GM12878 (cell line): Measurements from ENCODE around the gene RNF41. TPM values are rescaled to one million over a fixed set of nuclear protein-coding genes. Genes with fewer than 3 reads are reported as not detected.

Experiments
- ATAC-seq: fragments of 200-7000 bp; cut with Tn5 transposase; 3 replicates; pipeline ENCODE4 v1.9.1; 2020; ENCODE audit warnings: mild to moderate bottlenecking, moderate library complexity
- BruUV-seq: library from RNA; stranded (reverse); fragments of 400-500 nt; replicated peaks from 2 replicates; lab custom pipeline; 2021; lab: Mats Ljungman, UMichigan
- CTCF ChIA-PET: fragments of 300-600 bp; sonication (Branson Sonifier 250); formaldehyde crosslinking; extraction: SDS; loops from one replicate; lab custom pipeline; 2021; ENCODE audit warnings: inconsistent platforms; lab: Yijun Ruan, JAX
- POLR2A ChIA-PET: fragments of 350-600 bp; formaldehyde crosslinking; extraction: SDS; loops from one replicate; lab custom pipeline; 2021; ENCODE audit warnings: inconsistent platforms; lab: Charles Lee
- RAD21 ChIA-PET: fragments of 300-600 bp; sonication (Branson Sonifier 250); formaldehyde crosslinking; loops from one replicate; lab custom pipeline; 2023; ENCODE audit warnings: antibody characterized with exemption; ENCODE audit not compliant: unreplicated experiment; lab: Charles Lee
- SMC1A ChIA-PET: fragments of 300-600 bp; sonication (Branson Sonifier 250); formaldehyde crosslinking; loops from one replicate; lab custom pipeline; 2023; ENCODE audit not compliant: unreplicated experiment, uncharacterized antibody; lab: Charles Lee
- DNase-seq: peaks from one replicate; pipeline ENCODE4 v3.0.0-alpha.2; 2011; ENCODE audit warnings: low read depth, low spot score
- FAIRE-seq: peaks from 3 replicates; lab custom pipeline; 2011; peaks lifted over from hg19 to GRCh38; lab: Jason Lieb, UNC
- H2AFZ ChIP-seq: 2 replicates; pipeline ENCODE4 v1.6.0; 2011; ENCODE audit warnings: low read depth, low read length, control low read depth; ENCODE audit not compliant: control insufficient read depth
- H3K27ac ChIP-seq: 2 replicates; pipeline ENCODE4 v1.5.1; 2011; ENCODE audit warnings: control low read depth; ENCODE audit not compliant: control insufficient read depth, insufficient read depth
- H3K27me3 ChIP-seq, 2 experiments: replicated peaks in 1 of 2; 2 replicates each; pipeline versions ENCODE4 v1.6.0 to v1.6.1; 2011; ENCODE audit warnings: low read length in 1 of 2; ENCODE audit not compliant: control insufficient read depth in 2 of 2, insufficient read depth in 2 of 2
- H3K36me3 ChIP-seq, 2 experiments: 2 replicates each; pipeline ENCODE4 v1.5.1; 2011; ENCODE audit warnings: low read length in 1 of 2; ENCODE audit not compliant: control insufficient read depth in 2 of 2, insufficient read depth in 2 of 2
- H3K4me1 ChIP-seq: 2 replicates; pipeline ENCODE4 v1.6.1; 2011; ENCODE audit warnings: mild to moderate bottlenecking, low read length, moderate library complexity, mixed read lengths; ENCODE audit not compliant: control insufficient read depth, insufficient read depth
- H3K4me2 ChIP-seq: 2 replicates; pipeline ENCODE4 v1.6.0; 2011; ENCODE audit warnings: control low read depth; ENCODE audit not compliant: control insufficient read depth, insufficient read depth
- H3K4me3 ChIP-seq: fragments of 200-600 bp; sonication (generic); 2 replicates; pipeline ENCODE4 v1.5.1; 2016
- H3K79me2 ChIP-seq: 2 replicates; pipeline ENCODE4 v1.6.0; 2011; ENCODE audit warnings: low read length; ENCODE audit not compliant: control insufficient read depth, insufficient read depth
- H3K9ac ChIP-seq: 2 replicates; pipeline ENCODE4 v1.8.0; 2011; ENCODE audit warnings: low read length, control low read depth, mixed read lengths; ENCODE audit not compliant: control insufficient read depth, insufficient read depth
- H3K9me3 ChIP-seq: replicated peaks from 3 replicates; pipeline ENCODE4 v1.5.1; 2011; ENCODE audit warnings: mild to moderate bottlenecking, low read length; ENCODE audit not compliant: control insufficient read depth, insufficient read depth
- H4K20me1 ChIP-seq: 2 replicates; pipeline ENCODE4 v1.6.0; 2011; ENCODE audit not compliant: control insufficient read depth, insufficient read depth
- BCL11A ChIP-seq: IDR thresholded peaks from 2 replicates; pipeline ENCODE4 v1.6.1; 2011; ENCODE audit warnings: low read depth, low read length
- CREM ChIP-seq: IDR thresholded peaks from 2 replicates; pipeline ENCODE4 v1.6.1; 2014; ENCODE audit warnings: antibody characterized with exemption, low read depth
- FOXM1 ChIP-seq: IDR thresholded peaks from 2 replicates; pipeline ENCODE4 v1.6.1; 2012; ENCODE audit warnings: low read depth, mild to moderate bottlenecking, inconsistent platforms, low read length, moderate library complexity
- NBN ChIP-seq: fragments of 450-650 bp; IDR thresholded peaks from 2 replicates; pipeline ENCODE4 v1.6.1; 2016
- POLR2A ChIP-seq: IDR thresholded peaks from 2 replicates; pipeline ENCODE4 v1.6.1; 2011; ENCODE audit warnings: low read depth, mild to moderate bottlenecking, low read length
- RAD21 ChIP-seq: IDR thresholded peaks from 2 replicates; pipeline ENCODE4 v1.6.1; 2011; ENCODE audit warnings: mild to moderate bottlenecking, low read depth, low read length, moderate library complexity; ENCODE audit not compliant: insufficient read depth
- SIN3A ChIP-seq: IDR thresholded peaks from 2 replicates; pipeline ENCODE4 v1.6.1; 2012; ENCODE audit warnings: low read depth, low read length, improper control_type of control experiment
- WRNIP1 ChIP-seq: IDR thresholded peaks from 2 replicates; pipeline ENCODE4 v1.6.1; 2011; ENCODE audit warnings: low read depth, low read length, improper control_type of control experiment, borderline replicate concordance
- ZNF384 ChIP-seq: IDR thresholded peaks from 2 replicates; pipeline ENCODE4 v1.6.1; 2012; ENCODE audit warnings: low read depth, mild to moderate bottlenecking, low read length, improper control_type of control experiment, borderline replicate concordance
- ZSCAN29 ChIP-seq: fragments of 450-650 bp; IDR thresholded peaks from 2 replicates; pipeline ENCODE4 v1.6.1; 2017; ENCODE audit warnings: mild to moderate bottlenecking, moderate library complexity
- ZZZ3 ChIP-seq: IDR thresholded peaks from 2 replicates; pipeline ENCODE4 v1.6.1; 2011; ENCODE audit warnings: low read depth; ENCODE audit not compliant: control insufficient read depth, insufficient read length
- WGBS: methylation state at CpG from one replicate; pipeline ENCODE4 v1.1.6; 2016; ENCODE audit warnings: low lambda C conversion rate; ENCODE audit not compliant: insufficient replicate concordance, insufficient coverage; ENCODE audit errors: missing lambda C conversion rate; 5-methylcytosine and 5-hydroxymethylcytosine counted together
- in situ Hi-C: fragments of 300-500 bp; cut with MboI; formaldehyde crosslinking; loops from 9 replicates; pipeline ENCODE4 v1.14.3; 2018; ENCODE audit warnings: mixed read lengths
- intact Hi-C: fragments of 100-400 bp; cut with micrococcal nuclease; formaldehyde crosslinking; loops from one replicate; pipeline ENCODE4 v1.14.2; 2022; ENCODE audit not compliant: unreplicated experiment
- polyA plus RNA-seq, 11 experiments: library from polyadenylated mRNA; depleted of rRNA in 4 of 11; unstranded in 6 of 11; stranded (reverse) in 5 of 11; fragments of >200 nt; fragmentation: Nextera tagmentation in 4 of 11; fragmentation: Illumina TruSeq in 1 of 11; extraction: Ambion mirVana in 4 of 11; extraction: Trizol in 1 of 11; gene quantifications; 1 replicate in 1 of 11; 2 replicates in 10 of 11; pipeline versions ENCODE4 v1.2.1 to v1.2.3, GENCODE V29; 2011 to 2016; ENCODE audit warnings: inconsistent platforms in 2 of 11, missing spikeins in 2 of 11, low read depth in 1 of 11
- total RNA-seq, 4 experiments: library from RNA; depleted of rRNA in 3 of 4; stranded (reverse); fragments of >200 nt in 3 of 4; fragmentation: Illumina TruSeq in 1 of 4; extraction: Trizol in 1 of 4; gene quantifications; 2 replicates each; pipeline versions ENCODE4 v1.2.1 to v1.2.3, GENCODE V29; 2013 to 2021
- TF ChIP-seq, protein P1 (sequence below): fragments of 450-650 bp; IDR thresholded peaks from 2 replicates; pipeline ENCODE4 v1.6.1; 2017; ENCODE audit warnings: antibody characterized with exemption, mild to moderate bottlenecking, moderate library complexity
- TF ChIP-seq, protein P2 (sequence below): IDR thresholded peaks from 2 replicates; pipeline ENCODE4 v1.6.1; 2011; ENCODE audit warnings: borderline replicate concordance, low read depth, mild to moderate bottlenecking, moderate library complexity, mixed read lengths, low read length; ENCODE audit not compliant: insufficient read depth; ENCODE audit errors: extremely low read length
- TF ChIP-seq, protein P3 (sequence below), 3 experiments: IDR thresholded peaks in 2 of 3; conservative IDR thresholded peaks in 1 of 3; 2 replicates each; pipeline ENCODE4 v1.5.1; 2011; ENCODE audit warnings: low read depth in 3 of 3, low read length in 3 of 3, mild to moderate bottlenecking in 3 of 3, control low read depth in 2 of 3, moderate library complexity in 2 of 3, inconsistent platforms in 1 of 3, mixed read lengths in 1 of 3; ENCODE audit not compliant: control insufficient read depth in 2 of 3, insufficient read depth in 1 of 3; ENCODE audit errors: extremely low read depth in 1 of 3
- TF ChIP-seq, protein P4 (sequence below): fragments of 450-650 bp; IDR thresholded peaks from 2 replicates; pipeline ENCODE4 v1.6.1; 2017; ENCODE audit warnings: mild to moderate bottlenecking

RNF41 gene
- total and polyA plus RNA-seq, 10 of the 15 experiments (the other 5 are each of a cell fraction or from before 2014, with no cell fraction given) = 11.1 to 47.8 (median 30.6) TPM

DNA sequence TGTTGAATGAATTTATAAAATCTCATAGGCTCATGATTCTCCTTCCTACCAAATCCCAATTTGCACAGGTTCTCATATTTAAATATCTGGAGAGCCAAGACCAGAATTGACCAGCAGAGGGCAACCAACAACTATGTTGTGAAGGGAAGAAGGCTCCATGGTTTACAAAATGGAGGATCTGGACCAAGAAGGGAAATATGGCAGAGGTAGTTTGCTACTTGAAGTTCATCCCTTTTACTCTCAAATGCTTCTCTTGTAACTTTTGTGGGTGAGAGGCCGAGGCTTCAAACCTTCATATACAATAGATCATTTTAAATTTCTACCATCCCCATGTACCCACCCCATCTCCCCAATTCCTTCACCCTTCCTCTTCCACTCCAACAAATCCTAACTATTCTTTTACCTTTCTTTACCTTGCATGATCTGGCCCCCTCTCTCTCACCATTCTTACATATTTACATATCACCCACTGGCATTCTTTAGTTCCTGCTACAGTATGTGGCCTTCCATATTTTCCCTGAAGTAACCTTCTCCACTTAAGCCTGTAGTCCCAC is 28.6 kb downstream of the RNF41 start:
- H3K9me3 ChIP-seq = no peaks in the 10 kb centered on the region
- H3K4me1 ChIP-seq = no peaks in the 10 kb centered on the region
- peak; percentile 36 for ATAC-seq
- FAIRE-seq = peak; percentile 80
- TSS peak; percentile 67 for BruUV-seq
- in situ Hi-C loops = loop anchor here (5.0 kb wide), 1 partner anchor 274 kb away; the partner anchor contains the start of gene SPRYD4
- ChIA-PET CTCF (interaction anchor here (0.7 to 8.9 kb wide), 19 partner anchors 11 to 457 kb away, joined by 3 to 129 read pairs (median 5); partner anchors contain the start of genes ANKRD52, COQ10A, ESYT1 and RNF41), RAD21 (interaction anchor here (0.8 to 1.6 kb wide), 3 partner anchors 29 to 271 kb away, joined by 4 to 9 read pairs (median 4); partner anchors contain the start of genes ESYT1 and RNF41), SMC1A (interaction anchor here (1.0 to 6.2 kb wide), 6 partner anchors 14 to 303 kb away, joined by 3 to 68 read pairs (median 8); partner anchors contain the start of genes ESYT1 and RNF41), POLR2A (interaction anchor here (0.5 to 7.7 kb wide), 3 partner anchors 29 to 286 kb away, joined by 3 to 68 read pairs (median 4); partner anchors contain the start of genes RNF41 and ZC3H10)
- peak overlapping the region; percentile 94 for H2AFZ ChIP-seq
- intact Hi-C loops = loop anchor here (1.0 to 10.0 kb wide), 6 partner anchors 31 to 402 kb away; partner anchors contain the start of genes CS and NABP2
- H3K27ac ChIP-seq = 0 out of 2 replicates have a peak overlapping the region, but pooled peaks have one; percentile 11
- no peak overlapping the region for H3K9ac ChIP-seq
- 0% methylated on average over 1 of the region's 1 CpG for WGBS
- peak overlapping the region; percentile 64; the same call in 1 of the 2 replicates for H3K4me2 ChIP-seq
- peaks cover 11% of the 10 kb centered on the region for H3K79me2 ChIP-seq
- H4K20me1 ChIP-seq = no peaks in the 10 kb centered on the region
- peak; percentile 58 for DNase-seq
- no peaks in the 10 kb centered on the region for H3K36me3 ChIP-seq
- H3K27me3 ChIP-seq = no peaks in the 10 kb centered on the region
- H3K4me3 ChIP-seq = no peak overlapping the region
- TF ChIP-seq ZNF384 (no peak), SIN3A (no peak), NBN (peak; percentile 41; the same call in 1 of the 2 replicates), BCL11A (no peak), POLR2A (no peak), WRNIP1 (no peak), FOXM1 (no peak), CREM (no peak), RAD21 (peak; percentile 96), ZSCAN29 (no peak), ZZZ3 (no peak)
- TF ChIP-seq, protein P1, sequence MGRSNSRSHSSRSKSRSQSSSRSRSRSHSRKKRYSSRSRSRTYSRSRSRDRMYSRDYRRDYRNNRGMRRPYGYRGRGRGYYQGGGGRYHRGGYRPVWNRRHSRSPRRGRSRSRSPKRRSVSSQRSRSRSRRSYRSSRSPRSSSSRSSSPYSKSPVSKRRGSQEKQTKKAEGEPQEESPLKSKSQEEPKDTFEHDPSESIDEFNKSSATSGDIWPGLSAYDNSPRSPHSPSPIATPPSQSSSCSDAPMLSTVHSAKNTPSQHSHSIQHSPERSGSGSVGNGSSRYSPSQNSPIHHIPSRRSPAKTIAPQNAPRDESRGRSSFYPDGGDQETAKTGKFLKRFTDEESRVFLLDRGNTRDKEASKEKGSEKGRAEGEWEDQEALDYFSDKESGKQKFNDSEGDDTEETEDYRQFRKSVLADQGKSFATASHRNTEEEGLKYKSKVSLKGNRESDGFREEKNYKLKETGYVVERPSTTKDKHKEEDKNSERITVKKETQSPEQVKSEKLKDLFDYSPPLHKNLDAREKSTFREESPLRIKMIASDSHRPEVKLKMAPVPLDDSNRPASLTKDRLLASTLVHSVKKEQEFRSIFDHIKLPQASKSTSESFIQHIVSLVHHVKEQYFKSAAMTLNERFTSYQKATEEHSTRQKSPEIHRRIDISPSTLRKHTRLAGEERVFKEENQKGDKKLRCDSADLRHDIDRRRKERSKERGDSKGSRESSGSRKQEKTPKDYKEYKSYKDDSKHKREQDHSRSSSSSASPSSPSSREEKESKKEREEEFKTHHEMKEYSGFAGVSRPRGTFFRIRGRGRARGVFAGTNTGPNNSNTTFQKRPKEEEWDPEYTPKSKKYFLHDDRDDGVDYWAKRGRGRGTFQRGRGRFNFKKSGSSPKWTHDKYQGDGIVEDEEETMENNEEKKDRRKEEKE = no peak
- TF ChIP-seq, protein P2, sequence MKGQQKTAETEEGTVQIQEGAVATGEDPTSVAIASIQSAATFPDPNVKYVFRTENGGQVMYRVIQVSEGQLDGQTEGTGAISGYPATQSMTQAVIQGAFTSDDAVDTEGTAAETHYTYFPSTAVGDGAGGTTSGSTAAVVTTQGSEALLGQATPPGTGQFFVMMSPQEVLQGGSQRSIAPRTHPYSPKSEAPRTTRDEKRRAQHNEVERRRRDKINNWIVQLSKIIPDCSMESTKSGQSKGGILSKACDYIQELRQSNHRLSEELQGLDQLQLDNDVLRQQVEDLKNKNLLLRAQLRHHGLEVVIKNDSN = no peak
- TF ChIP-seq, protein P3, sequence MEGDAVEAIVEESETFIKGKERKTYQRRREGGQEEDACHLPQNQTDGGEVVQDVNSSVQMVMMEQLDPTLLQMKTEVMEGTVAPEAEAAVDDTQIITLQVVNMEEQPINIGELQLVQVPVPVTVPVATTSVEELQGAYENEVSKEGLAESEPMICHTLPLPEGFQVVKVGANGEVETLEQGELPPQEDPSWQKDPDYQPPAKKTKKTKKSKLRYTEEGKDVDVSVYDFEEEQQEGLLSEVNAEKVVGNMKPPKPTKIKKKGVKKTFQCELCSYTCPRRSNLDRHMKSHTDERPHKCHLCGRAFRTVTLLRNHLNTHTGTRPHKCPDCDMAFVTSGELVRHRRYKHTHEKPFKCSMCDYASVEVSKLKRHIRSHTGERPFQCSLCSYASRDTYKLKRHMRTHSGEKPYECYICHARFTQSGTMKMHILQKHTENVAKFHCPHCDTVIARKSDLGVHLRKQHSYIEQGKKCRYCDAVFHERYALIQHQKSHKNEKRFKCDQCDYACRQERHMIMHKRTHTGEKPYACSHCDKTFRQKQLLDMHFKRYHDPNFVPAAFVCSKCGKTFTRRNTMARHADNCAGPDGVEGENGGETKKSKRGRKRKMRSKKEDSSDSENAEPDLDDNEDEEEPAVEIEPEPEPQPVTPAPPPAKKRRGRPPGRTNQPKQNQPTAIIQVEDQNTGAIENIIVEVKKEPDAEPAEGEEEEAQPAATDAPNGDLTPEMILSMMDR (IDR thresholded peaks at IDR 0.05 in 2 of 3, conservative IDR thresholded peaks at IDR 0.05 in 1 of 3; ENCODE audit: control insufficient read depth in 2 of 3, extremely low read depth in 1 of 3, insufficient read depth in 1 of 3, low read depth in 3 of 3, low read length in 3 of 3) = peak; percentile 65 to 85 (median 83)
- TF ChIP-seq, protein P4, sequence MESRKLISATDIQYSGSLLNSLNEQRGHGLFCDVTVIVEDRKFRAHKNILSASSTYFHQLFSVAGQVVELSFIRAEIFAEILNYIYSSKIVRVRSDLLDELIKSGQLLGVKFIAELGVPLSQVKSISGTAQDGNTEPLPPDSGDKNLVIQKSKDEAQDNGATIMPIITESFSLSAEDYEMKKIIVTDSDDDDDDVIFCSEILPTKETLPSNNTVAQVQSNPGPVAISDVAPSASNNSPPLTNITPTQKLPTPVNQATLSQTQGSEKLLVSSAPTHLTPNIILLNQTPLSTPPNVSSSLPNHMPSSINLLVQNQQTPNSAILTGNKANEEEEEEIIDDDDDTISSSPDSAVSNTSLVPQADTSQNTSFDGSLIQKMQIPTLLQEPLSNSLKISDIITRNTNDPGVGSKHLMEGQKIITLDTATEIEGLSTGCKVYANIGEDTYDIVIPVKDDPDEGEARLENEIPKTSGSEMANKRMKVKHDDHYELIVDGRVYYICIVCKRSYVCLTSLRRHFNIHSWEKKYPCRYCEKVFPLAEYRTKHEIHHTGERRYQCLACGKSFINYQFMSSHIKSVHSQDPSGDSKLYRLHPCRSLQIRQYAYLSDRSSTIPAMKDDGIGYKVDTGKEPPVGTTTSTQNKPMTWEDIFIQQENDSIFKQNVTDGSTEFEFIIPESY = peak; percentile 10; the same call in 1 of the 2 replicates
